ENCODE results near the gene KLK7. TPM values are rescaled to one million over a fixed set of nuclear protein-coding genes. Genes with fewer than 3 reads are reported as not detected.

KLK7 gene
- total RNA-seq, 1 donor from 2014 or later = not detected

DNA sequence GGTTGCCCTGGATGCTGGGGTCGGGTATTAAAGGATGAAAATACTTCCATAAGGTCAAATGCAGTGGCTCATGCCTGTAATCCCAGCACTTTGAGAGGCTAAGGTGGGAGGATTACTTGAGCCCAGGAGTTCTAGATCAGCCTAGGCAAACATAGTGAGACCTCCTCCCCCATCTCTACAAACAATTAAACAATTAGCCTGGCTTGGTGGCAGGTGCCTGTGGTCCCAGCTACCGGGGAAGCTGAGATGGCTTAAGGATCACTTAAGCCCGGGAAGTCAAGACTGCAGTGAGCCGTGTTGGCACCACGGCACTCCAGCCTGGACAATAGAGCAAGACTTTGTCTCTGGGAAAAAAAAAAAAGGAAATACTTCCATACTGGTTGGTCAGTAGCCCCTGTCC lies 41.2 kb upstream of the KLK7 start:
- H3K9me3 ChIP-seq (replicated peaks) = no peaks in the 10 kb centered on the region
- no peak overlapping the region for H3K4me3 ChIP-seq
- H3K4me1 ChIP-seq = peaks cover 5% of the 10 kb centered on the region
- no peak for TF ChIP-seq CTCF (IDR thresholded peaks at IDR 0.05; ENCODE audit: borderline replicate concordance)
- intact Hi-C loops (cut with micrococcal nuclease) = no loop called here
- no peaks in the 10 kb centered on the region for H3K36me3 ChIP-seq
- H3K27me3 ChIP-seq (ENCODE audit: low read depth) = peaks cover 90% of the 10 kb centered on the region
- no peak overlapping the region for H3K27ac ChIP-seq (replicated peaks)
- no peak for DNase-seq

GRCh38 chr19:51023946-51024345 lies 40.2 kb upstream of the KLK7 start:
- no peaks in the 10 kb centered on the region for H3K9me3 ChIP-seq (replicated peaks)
- no peak overlapping the region for H3K4me3 ChIP-seq
- TF ChIP-seq CTCF (IDR thresholded peaks at IDR 0.05; ENCODE audit: borderline replicate concordance) = no peak
- no peak for DNase-seq
- H3K27me3 ChIP-seq (ENCODE audit: low read depth) = peaks cover 90% of the 10 kb centered on the region
- peaks cover 15% of the 10 kb centered on the region for H3K4me1 ChIP-seq
- no peak overlapping the region for H3K27ac ChIP-seq (replicated peaks)
- intact Hi-C loops (cut with micrococcal nuclease) = no loop called here
- H3K36me3 ChIP-seq = no peaks in the 10 kb centered on the region

- no peak overlapping the region for H3K27ac ChIP-seq (replicated peaks)
- intact Hi-C loops (cut with micrococcal nuclease) = no loop called here
- no peak for TF ChIP-seq CTCF (IDR thresholded peaks at IDR 0.05; ENCODE audit: borderline replicate concordance)
- no peak for DNase-seq
- H3K4me3 ChIP-seq = no peak overlapping the region
- H3K27me3 ChIP-seq (ENCODE audit: low read depth) = peaks cover 92% of the 10 kb centered on the region
- no peaks in the 10 kb centered on the region for H3K9me3 ChIP-seq (replicated peaks)
- no peaks in the 10 kb centered on the region for H3K36me3 ChIP-seq
- H3K4me1 ChIP-seq = peaks cover 19% of the 10 kb centered on the region
Measured at GRCh38 chr19:51022526-51022925, 38.8 kb upstream of the KLK7 start.

GRCh38 chr19:51020988-51021651 lies 37.4 kb upstream of the KLK7 start:
- Histone ChIP-seq H3K9me3 (replicated peaks) (no peaks in the 10 kb centered on the region), H3K27ac (replicated peaks) (no peak overlapping the region), H3K4me3 (no peak overlapping the region), H3K4me1 (peaks cover 27% of the 10 kb centered on the region), H3K36me3 (no peaks in the 10 kb centered on the region), H3K27me3 (ENCODE audit: low read depth) (peaks cover 92% of the 10 kb centered on the region)
- no peak for DNase-seq
- peak; percentile 75 for TF ChIP-seq CTCF (IDR thresholded peaks at IDR 0.05; ENCODE audit: borderline replicate concordance)
- intact Hi-C loops (cut with micrococcal nuclease) = no loop called here

DNA sequence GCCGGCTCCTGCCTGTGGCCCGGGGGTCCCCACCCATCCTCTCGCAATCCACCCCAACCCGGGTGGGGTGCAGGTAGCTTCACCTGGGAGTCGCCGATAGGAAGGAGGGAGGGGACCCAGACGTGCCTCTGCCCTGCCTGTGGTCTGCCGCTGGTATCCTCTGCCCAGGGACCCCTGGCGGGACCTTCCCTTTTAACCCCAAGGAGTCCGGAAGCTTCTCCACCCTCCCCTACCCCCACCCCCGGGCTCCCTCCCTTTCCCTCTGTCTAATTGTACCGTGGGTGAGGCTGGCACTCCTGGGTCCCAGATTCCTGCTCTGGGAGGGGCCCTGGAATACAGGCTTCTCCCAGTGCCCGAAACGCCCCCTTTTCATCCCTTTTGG lies 35.8 kb upstream of the KLK7 start, which contains the start of gene KLK10:
TSS of gene KLK10 (minus strand) at position 166 of the 382 bp plus-strand sequence. CDS start 579 bp downstream, outside the sequence.
- Histone ChIP-seq H3K36me3 (no peaks in the 10 kb centered on the region), H3K27ac (replicated peaks) (no peak within 1 kb of the TSS), H3K9me3 (replicated peaks) (no peaks in the 10 kb centered on the region), H3K4me3 (peak within 1 kb of the TSS; percentile 55), H3K27me3 (ENCODE audit: low read depth) (peaks cover 92% of the 10 kb centered on the region), H3K4me1 (peaks cover 27% of the 10 kb centered on the region)
- intact Hi-C loops (cut with micrococcal nuclease) = no loop called here
- TF ChIP-seq CTCF (IDR thresholded peaks at IDR 0.05; ENCODE audit: borderline replicate concordance) = no peak
- no peak for DNase-seq

All from left ventricle myocardium inferior (tissue), 1 donor.